Neural cell (in vitro differentiated cells): ENCODE data around the gene SCNN1A. TPM values are rescaled to one million over a fixed set of nuclear protein-coding genes. Genes with fewer than 3 reads are reported as not detected.

Source experiments
- H2AFZ ChIP-seq: fragments of 200-600, 300-800 bp; sonication (generic), shearing (Covaris generic); 2 replicates; pipeline ENCODE4 v1.6.0; 2014; ENCODE audit warnings: low read depth, mild to moderate bottlenecking, antibody characterized with exemption, low read length, moderate library complexity
- H3F3A ChIP-seq: fragments of 200-600 bp; shearing (Covaris generic); 2 replicates; pipeline ENCODE4 v1.6.1; 2016; ENCODE audit warnings: mild to moderate bottlenecking, moderate library complexity, mixed read lengths, antibody characterized with exemption, low read length; ENCODE audit not compliant: insufficient read depth, poor library complexity, severe bottlenecking
- H3K27ac ChIP-seq: fragments of 200-600, 300-800 bp; sonication (generic), shearing (Covaris generic); 2 replicates; pipeline ENCODE4 v1.5.1; 2014; ENCODE audit warnings: mild to moderate bottlenecking, low read length, moderate library complexity
- H3K27me3 ChIP-seq: fragments of 300-800, 200-600 bp; sonication (generic), shearing (Covaris generic); 2 replicates; pipeline ENCODE4 v1.6.0; 2014; ENCODE audit warnings: mild to moderate bottlenecking, low read depth, low read length, moderate library complexity; ENCODE audit not compliant: insufficient read depth
- H3K36me3 ChIP-seq: fragments of 300-800, 200-600 bp; sonication (generic), shearing (Covaris generic); 2 replicates; pipeline ENCODE4 v1.5.1; 2014; ENCODE audit warnings: mild to moderate bottlenecking, antibody characterized with exemption, low read length, moderate library complexity; ENCODE audit not compliant: insufficient read depth
- H3K4me2 ChIP-seq: fragments of 300-800, 200-600 bp; sonication (generic), shearing (Covaris generic); 2 replicates; pipeline ENCODE4 v1.6.0; 2014; ENCODE audit warnings: mild to moderate bottlenecking, low read length
- H3K4me3 ChIP-seq: fragments of 300-800, 200-600 bp; sonication (generic), shearing (Covaris generic); 2 replicates; pipeline ENCODE4 v1.5.1; 2014; ENCODE audit warnings: mild to moderate bottlenecking, low read length, moderate library complexity
- H3K79me2 ChIP-seq: fragments of 200-600 bp; shearing (Covaris generic); replicated peaks from 2 replicates; pipeline ENCODE4 v1.6.0; 2014; ENCODE audit warnings: mild to moderate bottlenecking, low read length, moderate library complexity; ENCODE audit not compliant: insufficient read depth
- H3K9ac ChIP-seq: fragments of 300-800, 200-600 bp; sonication (generic), shearing (Covaris generic); 2 replicates; pipeline ENCODE4 v1.6.1; 2016; ENCODE audit warnings: mild to moderate bottlenecking, low read length, mixed read lengths
- H3K9me2 ChIP-seq: fragments of 200-600 bp; shearing (Covaris generic); 2 replicates; pipeline ENCODE4 v1.6.1; 2016; ENCODE audit warnings: mild to moderate bottlenecking, low read length, mixed read lengths; ENCODE audit not compliant: insufficient read depth
- H3K9me3 ChIP-seq: fragments of 200-600, 300-800 bp; sonication (generic), shearing (Covaris generic); 2 replicates; pipeline ENCODE4 v1.6.1; 2016; ENCODE audit warnings: mild to moderate bottlenecking, mixed run types, low read length, moderate library complexity, mixed read lengths
- H4K20me1 ChIP-seq: fragments of 200-600 bp; shearing (Covaris generic); 2 replicates; pipeline ENCODE4 v1.6.1; 2016; ENCODE audit warnings: mild to moderate bottlenecking, mixed run types; ENCODE audit not compliant: insufficient read depth
- CTCF ChIP-seq: fragments of 450-650 bp; IDR thresholded peaks from 2 replicates; pipeline ENCODE4 v1.5.1; 2014; ENCODE audit warnings: antibody characterized with exemption, mild to moderate bottlenecking, moderate library complexity; ENCODE audit not compliant: poor library complexity, severe bottlenecking
- EP300 ChIP-seq: fragments of 450-650 bp; conservative IDR thresholded peaks from 2 replicates; pipeline ENCODE4 v1.6.1; 2014; ENCODE audit warnings: antibody characterized with exemption, mild to moderate bottlenecking, moderate library complexity; ENCODE audit not compliant: poor library complexity, severe bottlenecking
- EZH2 ChIP-seq: fragments of 200-600, 300-800 bp; shearing (Covaris generic), sonication (generic); IDR thresholded peaks from 2 replicates; pipeline ENCODE4 v1.6.1; 2014; ENCODE audit warnings: antibody characterized with exemption, low read length, borderline replicate concordance, mild to moderate bottlenecking; ENCODE audit not compliant: insufficient read depth, poor library complexity, severe bottlenecking
- MXI1 ChIP-seq: fragments of 450-650 bp; conservative IDR thresholded peaks from 2 replicates; pipeline ENCODE4 v1.6.1; 2014; ENCODE audit warnings: antibody characterized with exemption, mild to moderate bottlenecking; ENCODE audit not compliant: poor library complexity, severe bottlenecking
- POLR2AphosphoS5 ChIP-seq: IDR thresholded peaks from 2 replicates; pipeline ENCODE4 v1.6.1; 2012
- RAD21 ChIP-seq: fragments of 450-650 bp; conservative IDR thresholded peaks from 2 replicates; pipeline ENCODE4 v1.6.1; 2014; ENCODE audit warnings: antibody characterized with exemption, mild to moderate bottlenecking, moderate library complexity
- REST ChIP-seq: IDR thresholded peaks from 2 replicates; pipeline ENCODE4 v1.6.1; 2012; ENCODE audit warnings: borderline replicate concordance
- SMC3 ChIP-seq: fragments of 450-650 bp; conservative IDR thresholded peaks from 2 replicates; pipeline ENCODE4 v1.6.1; 2014; ENCODE audit warnings: antibody characterized with exemption, mild to moderate bottlenecking, moderate library complexity; ENCODE audit not compliant: poor library complexity
- TAF1 ChIP-seq: IDR thresholded peaks from 2 replicates; pipeline ENCODE4 v1.6.1; 2012; ENCODE audit warnings: low read depth
- polyA plus RNA-seq: library from polyadenylated mRNA; depleted of rRNA; stranded (reverse); fragments of >200 nt; gene quantifications from 2 replicates; pipeline ENCODE4 v1.2.3, GENCODE V29; 2014
- small RNA-seq, 3 experiments: library from RNA; depleted of rRNA; stranded (forward); fragments of <200 nt; gene quantifications; one replicate each; pipeline ENCODE3, GENCODE V24; 2012

The SCNN1A gene
- polyA plus RNA-seq, 1 donor from 2014 or later: not detected

DNA sequence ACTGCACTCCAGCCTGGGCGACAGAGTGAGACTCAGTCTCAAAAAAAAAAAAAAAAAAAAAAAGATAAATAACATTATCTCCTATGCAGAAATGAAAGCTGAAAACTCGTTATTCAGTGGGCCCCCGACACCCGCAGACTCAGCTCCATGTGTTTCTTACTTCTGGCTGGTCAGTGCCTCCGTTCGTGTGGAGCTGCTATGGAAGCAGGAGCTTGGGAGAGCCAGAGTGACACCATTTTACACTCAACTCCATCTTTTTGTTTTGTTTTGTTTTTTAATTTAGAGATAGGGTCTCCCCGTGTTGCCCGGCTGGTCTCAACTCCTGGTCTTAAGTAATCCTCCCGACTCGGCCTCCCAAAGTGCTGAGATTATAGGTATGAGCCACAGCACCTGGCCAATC lies 78.2 kb downstream of the SCNN1A start:
- no peaks in the 10 kb centered on the region for H3K9me2 ChIP-seq
- no peaks in the 10 kb centered on the region for H3K27me3 ChIP-seq
- H3K4me3 ChIP-seq: no peak overlapping the region
- H3K9ac ChIP-seq: no peak overlapping the region
- no peak overlapping the region for H3K4me2 ChIP-seq
- H3K27ac ChIP-seq: no peak overlapping the region
- no peaks in the 10 kb centered on the region for H3K36me3 ChIP-seq
- no peaks in the 10 kb centered on the region for H3K9me3 ChIP-seq
- no peaks in the 10 kb centered on the region for H4K20me1 ChIP-seq
- TF ChIP-seq REST: no peak
- TF ChIP-seq MXI1: no peak
- no peak for TF ChIP-seq EZH2
- TF ChIP-seq CTCF: no peak
- TF ChIP-seq POLR2AphosphoS5: no peak
- TF ChIP-seq TAF1: no peak
- no peak for TF ChIP-seq SMC3
- TF ChIP-seq EP300: no peak
- TF ChIP-seq RAD21: no peak
- no peaks in the 10 kb centered on the region for H3F3A ChIP-seq
- H3K79me2 ChIP-seq: no peaks in the 10 kb centered on the region
- H2AFZ ChIP-seq: no peak overlapping the region

Small RNA genes lying within 50 kb of the gene (small RNA-seq; reads per million reads assigned to genes)
- 0 reads per million in 3 experiments for gene RN7SL391P

Other genes starting within 250 kb of the SCNN1A start
- 0.46 TPM in 1 of 2 replicates, not detected in the other for gene CD9, start 175.2 kb downstream of the SCNN1A start, polyA plus RNA-seq
- not detected in 2 replicates for gene PLEKHG6, start 64.9 kb downstream of the SCNN1A start, polyA plus RNA-seq
- gene TNFRSF1A, start 33.5 kb downstream of the SCNN1A start, polyA plus RNA-seq: 4.5 and 6.7 TPM in 2 replicates
- gene LTBR, start 8.6 kb upstream of the SCNN1A start, polyA plus RNA-seq: not detected in 2 replicates
- gene CD27, start 69.4 kb upstream of the SCNN1A start, polyA plus RNA-seq: not detected in 2 replicates
- gene TAPBPL, start 76.5 kb upstream of the SCNN1A start, polyA plus RNA-seq: not detected in 2 replicates
- 4.3 and 6.7 TPM in 2 replicates for gene VAMP1, start 95.1 kb upstream of the SCNN1A start, polyA plus RNA-seq
- gene MRPL51, start 117.7 kb upstream of the SCNN1A start, polyA plus RNA-seq: 111 and 117 TPM in 2 replicates
- gene NCAPD2, start 118.5 kb upstream of the SCNN1A start, polyA plus RNA-seq: 4.5 and 5.6 TPM in 2 replicates
- 1,673 and 1,838 TPM in 2 replicates for gene GAPDH, start 159.0 kb upstream of the SCNN1A start, polyA plus RNA-seq
- gene IFFO1, start 180.5 kb upstream of the SCNN1A start, polyA plus RNA-seq: 12.0 and 16.9 TPM in 2 replicates
- gene NOP2, start 192.7 kb upstream of the SCNN1A start, polyA plus RNA-seq: 30.7 and 38.8 TPM in 2 replicates
- 146 and 173 TPM in 2 replicates for gene CHD4, start 231.8 kb upstream of the SCNN1A start, polyA plus RNA-seq